OCI-LY7 (cell line): Measurements from ENCODE around the gene RBP3. TPM values are rescaled to one million over a fixed set of nuclear protein-coding genes. Genes with fewer than 3 reads are reported as not detected.

Experiments
- BruUV-seq: library from RNA; stranded (reverse); fragments of 400-500 nt; replicated peaks from 2 replicates; lab custom pipeline; 2021; lab: Mats Ljungman, UMichigan
- CTCF ChIA-PET: fragments of 300-600 bp; sonication (Branson Sonifier 250); formaldehyde crosslinking; loops from one replicate; lab custom pipeline; 2022; ENCODE audit warnings: antibody characterized with exemption; ENCODE audit not compliant: unreplicated experiment; lab: Charles Lee
- POLR2A ChIA-PET: fragments of 300-600 bp; sonication (Branson Sonifier 250); formaldehyde crosslinking; loops from one replicate; lab custom pipeline; 2022; ENCODE audit warnings: antibody characterized with exemption; lab: Charles Lee
- DNase-seq: peaks from one replicate; pipeline ENCODE4 v3.0.0-alpha.2; 2015; ENCODE audit warnings: low spot score
- H2AFZ ChIP-seq: fragments of 200-600 bp; sonication (generic), shearing (Covaris generic); 2 replicates; pipeline ENCODE4 v1.6.1; 2014; ENCODE audit warnings: mild to moderate bottlenecking, antibody characterized with exemption, low read length, moderate library complexity
- H3K27ac ChIP-seq: fragments of 200-600 bp; sonication (generic); 2 replicates; pipeline ENCODE4 v1.5.1; 2014; ENCODE audit warnings: mixed run types, low read depth, mild to moderate bottlenecking, moderate library complexity, low read length, inconsistent platforms; ENCODE audit not compliant: poor library complexity, severe bottlenecking
- H3K36me3 ChIP-seq: fragments of 200-600 bp; sonication (generic); 2 replicates; pipeline ENCODE4 v1.6.1; 2014; ENCODE audit warnings: mild to moderate bottlenecking, antibody characterized with exemption, low read length, moderate library complexity, mixed read lengths; ENCODE audit not compliant: insufficient read depth
- H3K4me1 ChIP-seq: fragments of 200-600 bp; sonication (generic); 2 replicates; pipeline ENCODE4 v1.5.1; 2014; ENCODE audit warnings: mild to moderate bottlenecking, low read length; ENCODE audit not compliant: insufficient read depth, poor library complexity, severe bottlenecking
- H3K4me2 ChIP-seq: fragments of 200-600 bp; sonication (generic); 2 replicates; pipeline ENCODE4 v1.6.1; 2014; ENCODE audit warnings: mild to moderate bottlenecking, low read length
- H3K4me3 ChIP-seq: fragments of 200-600 bp; sonication (generic); 2 replicates; pipeline ENCODE4 v1.5.1; 2014; ENCODE audit warnings: mild to moderate bottlenecking, low read depth, low read length; ENCODE audit not compliant: poor library complexity, severe bottlenecking
- H3K79me2 ChIP-seq: fragments of 200-600 bp; sonication (generic); 2 replicates; pipeline ENCODE4 v1.6.1; 2016; ENCODE audit warnings: low read depth, mild to moderate bottlenecking, low read length, moderate library complexity, mixed read lengths; ENCODE audit not compliant: insufficient read depth
- H3K9me2 ChIP-seq: fragments of 200-600 bp; sonication (generic); 2 replicates; pipeline ENCODE4 v1.6.1; 2016; ENCODE audit warnings: mild to moderate bottlenecking, low read length, mixed read lengths; ENCODE audit not compliant: insufficient read depth
- H3K9me3 ChIP-seq: fragments of 200-600 bp; sonication (generic); 2 replicates; pipeline ENCODE4 v1.6.1; 2014; ENCODE audit warnings: mild to moderate bottlenecking, mixed run types, low read length, mixed read lengths
- H4K20me1 ChIP-seq: fragments of 200-600 bp; sonication (generic); 2 replicates; pipeline ENCODE4 v1.6.1; 2014; ENCODE audit warnings: mild to moderate bottlenecking, antibody characterized with exemption, low read length, moderate library complexity, mixed read lengths; ENCODE audit not compliant: insufficient read depth
- CTCF ChIP-seq: fragments of 200-600 bp; sonication (generic); conservative IDR thresholded peaks from 2 replicates; pipeline ENCODE4 v1.5.1; 2014; ENCODE audit warnings: mild to moderate bottlenecking, antibody characterized with exemption, low read length, moderate library complexity, mixed read lengths
- EZH2phosphoT487 ChIP-seq: fragments of 200-600 bp; sonication (generic); IDR thresholded peaks from 2 replicates; pipeline ENCODE4 v1.6.1; 2018; ENCODE audit warnings: low read depth, borderline replicate concordance, mild to moderate bottlenecking, mixed run types, antibody characterized with exemption, low read length, moderate library complexity, mixed read lengths
- intact Hi-C: fragments of 100-400 bp; cut with micrococcal nuclease; formaldehyde crosslinking; loops from one replicate; pipeline ENCODE4 v1.10.0; 2022; ENCODE audit not compliant: unreplicated experiment
- total RNA-seq, 2 experiments: library from RNA; depleted of rRNA in 1 of 2; stranded (reverse); fragments of >200 nt in 1 of 2; shearing (Covaris generic) in 1 of 2; gene quantifications; 2 replicates each; pipeline ENCODE4 v1.2.3, GENCODE V29; 2014 to 2022

The RBP3 gene
- total RNA-seq, 2 experiments from 2014 or later: not detected

DNA sequence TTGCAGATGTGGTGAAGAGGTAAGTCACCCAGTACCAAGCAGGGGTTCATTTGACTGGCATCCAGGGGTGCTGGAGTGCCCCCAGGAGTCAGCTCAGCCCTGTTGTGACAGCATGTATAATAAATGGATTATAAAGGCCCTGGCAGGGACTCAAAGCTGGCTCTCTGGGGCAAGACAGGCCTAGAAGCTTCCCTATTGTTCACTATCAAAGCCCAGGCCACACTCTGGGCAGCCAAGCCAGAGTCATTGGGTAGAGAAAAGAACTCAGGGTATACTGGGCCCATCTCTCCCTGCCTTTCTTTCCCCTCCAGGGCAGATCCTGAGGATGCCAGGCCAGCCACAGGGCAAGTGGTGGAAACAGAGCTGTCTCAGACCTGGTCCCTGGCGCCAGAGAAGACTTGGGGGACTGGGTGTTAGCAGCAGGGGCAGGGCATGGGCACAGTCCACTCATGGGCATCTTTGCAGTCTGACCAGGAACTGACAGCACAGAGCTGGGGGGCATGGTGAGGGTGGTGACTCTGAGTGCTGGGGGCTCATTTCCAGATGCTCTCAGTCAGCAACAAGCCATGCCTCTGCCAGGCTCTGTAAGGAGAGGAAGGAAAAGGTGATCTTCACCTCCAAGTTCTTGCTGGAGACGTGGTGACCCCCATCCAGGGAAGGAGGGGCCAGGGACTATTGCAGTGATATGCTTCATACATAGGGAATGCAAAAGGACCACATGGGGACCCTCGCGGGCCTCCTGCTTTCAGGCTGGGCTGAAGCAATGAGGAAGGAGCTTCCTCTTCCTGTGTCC is 11.7 kb downstream of the RBP3 start:
- Histone ChIP-seq H4K20me1 (no peaks in the 10 kb centered on the region), H3K9me2 (no peaks in the 10 kb centered on the region), H2AFZ (no peak overlapping the region), H3K4me1 (no peaks in the 10 kb centered on the region), H3K4me2 (no peak overlapping the region), H3K79me2 (no peaks in the 10 kb centered on the region), H3K9me3 (no peaks in the 10 kb centered on the region), H3K4me3 (no peak overlapping the region), H3K36me3 (no peaks in the 10 kb centered on the region), H3K27ac (no peak overlapping the region)
- CTCF ChIA-PET: no interaction called here
- TF ChIP-seq CTCF (no peak), EZH2phosphoT487 (no peak)
- no TSS peak for BruUV-seq
- intact Hi-C loops: no loop called here
- DNase-seq: no peak
- POLR2A ChIA-PET: interaction anchor here (0.6 kb wide), 1 partner anchor 38 kb away, joined by 3 read pairs; no protein-coding TSS in a partner anchor

DNA sequence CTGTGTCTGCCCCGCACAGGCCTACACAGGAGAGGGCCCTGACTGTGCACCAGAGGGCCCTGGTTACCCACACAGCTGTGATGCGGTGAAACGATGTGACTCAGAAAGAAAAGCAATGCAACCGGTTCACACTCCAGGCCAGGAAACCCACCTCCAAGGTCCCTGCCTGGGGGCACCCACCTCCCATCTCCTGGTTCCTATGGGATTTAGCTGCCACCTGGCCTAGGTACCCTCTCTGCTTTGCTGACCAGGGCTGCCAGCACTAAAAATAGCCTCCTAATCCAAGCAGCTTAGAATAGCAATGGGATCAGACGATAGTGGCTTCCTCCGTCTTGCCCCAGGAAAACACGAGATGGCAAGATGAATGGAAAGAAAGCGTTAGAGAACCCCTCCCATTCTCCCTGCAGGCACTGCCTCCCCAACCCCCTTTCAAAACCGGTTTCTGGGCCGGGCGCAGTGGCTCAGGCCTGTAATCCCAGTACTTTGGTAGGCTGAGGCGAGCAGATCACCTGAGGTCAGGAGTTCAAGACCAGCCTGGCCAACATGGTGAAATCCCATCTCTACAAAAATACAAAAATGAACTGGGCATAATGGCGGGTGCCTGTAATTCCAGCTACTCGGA is 12.4 kb downstream of the RBP3 start:
- TF ChIP-seq EZH2phosphoT487 (no peak), CTCF (no peak)
- Histone ChIP-seq H3K4me3 (no peak overlapping the region), H3K9me3 (no peaks in the 10 kb centered on the region), H3K27ac (no peak overlapping the region), H3K9me2 (no peaks in the 10 kb centered on the region), H4K20me1 (no peaks in the 10 kb centered on the region), H3K36me3 (no peaks in the 10 kb centered on the region), H2AFZ (no peak overlapping the region), H3K4me1 (no peaks in the 10 kb centered on the region), H3K79me2 (no peaks in the 10 kb centered on the region), H3K4me2 (no peak overlapping the region)
- no peak for DNase-seq
- POLR2A ChIA-PET: interaction anchor here (0.6 kb wide), 1 partner anchor 37 kb away, joined by 3 read pairs; no protein-coding TSS in a partner anchor
- intact Hi-C loops: no loop called here
- no TSS peak for BruUV-seq
- CTCF ChIA-PET: no interaction called here
